Measurements from ENCODE around the gene EYA3. TPM values are rescaled to one million over a fixed set of nuclear protein-coding genes. Genes with fewer than 3 reads are reported as not detected.

Gene EYA3
- total and polyA plus RNA-seq, 10 of the 15 experiments (the other 5 are each of a cell fraction or from before 2014, with no cell fraction given) = 13.0 to 46.6 (median 23.4) TPM

DNA sequence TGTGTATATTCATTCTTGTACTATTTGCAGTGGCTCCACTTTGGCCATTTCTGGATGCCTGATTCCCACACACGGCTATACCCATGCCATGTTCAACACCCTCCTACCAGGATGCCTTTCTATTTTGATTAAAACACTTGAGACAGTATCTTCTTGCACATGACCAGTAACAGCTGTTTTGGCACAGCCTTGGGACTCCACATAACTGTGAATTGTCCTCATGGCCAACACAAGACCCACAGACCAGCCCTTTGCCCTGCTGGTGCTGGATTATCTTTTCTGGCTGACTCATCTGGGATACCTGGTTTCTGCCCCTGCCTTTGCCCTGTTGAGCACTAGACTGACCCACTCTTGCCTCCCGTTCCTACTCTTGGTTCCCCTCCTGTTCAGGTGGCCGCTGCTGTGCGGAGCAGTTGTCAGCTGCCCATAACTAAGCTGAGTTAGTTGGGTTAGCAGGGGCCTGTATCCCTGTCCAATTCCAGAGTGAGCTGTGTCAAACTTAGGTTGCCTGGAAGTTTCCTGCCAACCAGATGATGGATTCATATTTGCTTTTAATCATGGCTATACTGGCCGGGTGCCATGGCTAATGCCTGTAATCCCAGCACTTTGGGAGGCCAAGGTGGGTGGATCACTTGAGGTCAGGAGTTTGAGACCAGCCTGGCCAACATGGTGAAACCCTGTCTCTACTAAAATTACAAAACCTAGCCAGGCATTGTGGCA is 10.8 kb upstream of the EYA3 start:
- 89% methylated on average over 5 of the region's 5 CpGs for WGBS (ENCODE audit: insufficient coverage, insufficient replicate concordance, low lambda C conversion rate, missing lambda C conversion rate)
- H3K79me2 ChIP-seq (ENCODE audit: control insufficient read depth, insufficient read depth, low read length) = no peaks in the 10 kb centered on the region
- no peak overlapping the region for H3K27ac ChIP-seq (ENCODE audit: control insufficient read depth, insufficient read depth)
- no peaks in the 10 kb centered on the region for H3K36me3 ChIP-seq (ENCODE audit: control insufficient read depth in 2 of 2, insufficient read depth in 2 of 2, low read length in 1 of 2)
- no peaks in the 10 kb centered on the region for H4K20me1 ChIP-seq (ENCODE audit: control insufficient read depth, insufficient read depth)
- no peak overlapping the region for H3K4me3 ChIP-seq
- BruUV-seq (replicated peaks) = no TSS peak
- intact Hi-C loops (cut with micrococcal nuclease; ENCODE audit: unreplicated experiment) (no loop called here), in situ Hi-C loops (cut with MboI) (no loop called here)
- no peaks in the 10 kb centered on the region for H3K27me3 ChIP-seq (replicated peaks in 1 of 2; ENCODE audit: control insufficient read depth in 2 of 2, insufficient read depth in 2 of 2, low read length in 1 of 2)
- CTCF ChIA-PET = interaction anchor here (0.7 kb wide), 1 partner anchor 62 kb away, joined by 3 read pairs; no protein-coding TSS in a partner anchor
- no peak overlapping the region for H3K9ac ChIP-seq (ENCODE audit: control insufficient read depth, insufficient read depth, low read length)
- peak; percentile 30 for ATAC-seq
- TF ChIP-seq TAF1 (IDR thresholded peaks at IDR 0.05; ENCODE audit: borderline replicate concordance, low read depth, low read length) = no peak
- TF ChIP-seq TCF12 (IDR thresholded peaks at IDR 0.05; ENCODE audit: low read depth, low read length) = no peak
- no peak for TF ChIP-seq RAD51 (IDR thresholded peaks at IDR 0.05)
- TF ChIP-seq KDM1A (IDR thresholded peaks at IDR 0.05; ENCODE audit: borderline replicate concordance) = no peak
- TF ChIP-seq PRDM15 (CRISPR knock-in tag; IDR thresholded peaks at IDR 0.05) = no peak
- no peak for TF ChIP-seq IKZF2 (IDR thresholded peaks at IDR 0.05)
- TF ChIP-seq PAX5 (IDR thresholded peaks at IDR 0.05; ENCODE audit: borderline replicate concordance, low read depth, low read length) = no peak
- TF ChIP-seq NRF1 (conservative IDR thresholded peaks at IDR 0.05; ENCODE audit: low read depth, low read length) = no peak
- TF ChIP-seq POLR2AphosphoS2 (IDR thresholded peaks at IDR 0.05; ENCODE audit: low read depth, low read length) = no peak
- TF ChIP-seq ZNF384 (IDR thresholded peaks at IDR 0.05; ENCODE audit: borderline replicate concordance, low read depth, low read length) = no peak
- TF ChIP-seq, protein P1, sequence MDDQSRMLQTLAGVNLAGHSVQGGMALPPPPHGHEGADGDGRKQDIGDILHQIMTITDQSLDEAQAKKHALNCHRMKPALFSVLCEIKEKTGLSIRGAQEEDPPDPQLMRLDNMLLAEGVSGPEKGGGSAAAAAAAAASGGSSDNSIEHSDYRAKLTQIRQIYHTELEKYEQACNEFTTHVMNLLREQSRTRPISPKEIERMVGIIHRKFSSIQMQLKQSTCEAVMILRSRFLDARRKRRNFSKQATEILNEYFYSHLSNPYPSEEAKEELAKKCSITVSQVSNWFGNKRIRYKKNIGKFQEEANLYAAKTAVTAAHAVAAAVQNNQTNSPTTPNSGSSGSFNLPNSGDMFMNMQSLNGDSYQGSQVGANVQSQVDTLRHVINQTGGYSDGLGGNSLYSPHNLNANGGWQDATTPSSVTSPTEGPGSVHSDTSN (IDR thresholded peaks at IDR 0.05; ENCODE audit: insufficient replicate concordance, low read depth, low read length) = no peak
- TF ChIP-seq TCF3 (IDR thresholded peaks at IDR 0.05; ENCODE audit: borderline replicate concordance, insufficient read depth, low read depth, low read length) = no peak
- TF ChIP-seq EZH2 (IDR thresholded peaks at IDR 0.05; ENCODE audit: borderline replicate concordance, control insufficient read depth, low read depth, low read length) = no peak
- TF ChIP-seq POLR2A (IDR thresholded peaks at IDR 0.05; ENCODE audit: low read depth, low read length) = no peak
- TF ChIP-seq STAT1 (conservative IDR thresholded peaks at IDR 0.05) = no peak
- H3K9me3 ChIP-seq (replicated peaks; ENCODE audit: control insufficient read depth, insufficient read depth, low read length) = no peaks in the 10 kb centered on the region
- peaks cover 12% of the 10 kb centered on the region for H3K4me1 ChIP-seq (ENCODE audit: control insufficient read depth, insufficient read depth, low read length)
- RAD21 ChIA-PET (ENCODE audit: unreplicated experiment) = interaction anchor here (1.0 kb wide), 1 partner anchor 10 kb away, joined by 3 read pairs; no protein-coding TSS in a partner anchor
- DNase-seq (ENCODE audit: low read depth, low spot score) = no peak
- POLR2A ChIA-PET = interaction anchor here (0.7 to 1.4 kb wide), 4 partner anchors 9 to 215 kb away, joined by 3 to 8 read pairs (median 3); no protein-coding TSS in a partner anchor
- FAIRE-seq = no peak
- H3K4me2 ChIP-seq (ENCODE audit: control insufficient read depth, insufficient read depth) = no peak overlapping the region
- SMC1A ChIA-PET (ENCODE audit: uncharacterized antibody, unreplicated experiment) = interaction anchor here (0.7 to 1.3 kb wide), 5 partner anchors 12 to 110 kb away, joined by 3 to 4 read pairs (median 3); no protein-coding TSS in a partner anchor
- H2AFZ ChIP-seq (ENCODE audit: control insufficient read depth, low read depth, low read length) = no peak overlapping the region
